ENCODE results near the gene ALDH1A2. TPM values are rescaled to one million over a fixed set of nuclear protein-coding genes. Genes with fewer than 3 reads are reported as not detected.

ALDH1A2 gene
- total RNA-seq, 2 donors from 2014 or later: 4.3 to 37.5 TPM

- Histone ChIP-seq H3K4me3 (no peak overlapping the region), H3K27ac (no peak overlapping the region), H3K9me3 (no peaks in the 10 kb centered on the region), H3K4me1 (ENCODE audit: control insufficient read depth in 1 of 2, low read depth in 2 of 2) (no peaks in the 10 kb centered on the region), H3K27me3 (replicated peaks; ENCODE audit: insufficient read depth) (no peaks in the 10 kb centered on the region), H3K36me3 (no peaks in the 10 kb centered on the region)
- DNase-seq (ENCODE audit: low spot score) (no peak), ATAC-seq (ENCODE audit: insufficient number of reproducible peaks, low FRiP score, low read depth) (no peak)
- no peak for TF ChIP-seq CTCF (IDR thresholded peaks at IDR 0.05)
Observed at GRCh38 chr15:58095415-58095814, 29.9 kb upstream of the ALDH1A2 start.

GRCh38 chr15:58087871-58088270 is 22.4 kb upstream of the ALDH1A2 start:
- no peak overlapping the region for H3K4me3 ChIP-seq
- TF ChIP-seq CTCF (IDR thresholded peaks at IDR 0.05): no peak
- DNase-seq (ENCODE audit: low spot score): no peak

GRCh38 chr15:58086491-58086890 is 21.0 kb upstream of the ALDH1A2 start:
- TF ChIP-seq CTCF (IDR thresholded peaks at IDR 0.05): no peak
- H3K27ac ChIP-seq: no peak overlapping the region
- H3K4me1 ChIP-seq (ENCODE audit: control insufficient read depth in 1 of 2, low read depth in 2 of 2): no peaks in the 10 kb centered on the region
- no peaks in the 10 kb centered on the region for H3K9me3 ChIP-seq
- no peaks in the 10 kb centered on the region for H3K27me3 ChIP-seq (replicated peaks; ENCODE audit: insufficient read depth)
- DNase-seq (ENCODE audit: low spot score) (no peak), ATAC-seq (ENCODE audit: insufficient number of reproducible peaks, low FRiP score, low read depth) (no peak)
- no peaks in the 10 kb centered on the region for H3K36me3 ChIP-seq
- no peak overlapping the region for H3K4me3 ChIP-seq

More at GRCh38 chr15:58087871-58088270, 22.4 kb upstream of the ALDH1A2 start:
- Histone ChIP-seq H3K36me3 (no peaks in the 10 kb centered on the region), H3K9me3 (no peaks in the 10 kb centered on the region), H3K27me3 (replicated peaks; ENCODE audit: insufficient read depth) (no peaks in the 10 kb centered on the region), H3K27ac (no peak overlapping the region), H3K4me1 (ENCODE audit: control insufficient read depth in 1 of 2, low read depth in 2 of 2) (no peaks in the 10 kb centered on the region)
- ATAC-seq (ENCODE audit: insufficient number of reproducible peaks, low FRiP score, low read depth): no peak

GRCh38 chr15:58083526-58083925 is 18.0 kb upstream of the ALDH1A2 start:
- no peaks in the 10 kb centered on the region for H3K36me3 ChIP-seq
- no peak overlapping the region for H3K27ac ChIP-seq
- ATAC-seq (ENCODE audit: insufficient number of reproducible peaks, low FRiP score, low read depth) (no peak), DNase-seq (ENCODE audit: low spot score) (no peak)
- no peaks in the 10 kb centered on the region for H3K4me1 ChIP-seq (ENCODE audit: control insufficient read depth in 1 of 2, low read depth in 2 of 2)
- no peak for TF ChIP-seq CTCF (IDR thresholded peaks at IDR 0.05)
- no peaks in the 10 kb centered on the region for H3K27me3 ChIP-seq (replicated peaks; ENCODE audit: insufficient read depth)
- no peak overlapping the region for H3K4me3 ChIP-seq
- H3K9me3 ChIP-seq: no peaks in the 10 kb centered on the region

GRCh38 chr15:58081891-58082290 is 16.4 kb upstream of the ALDH1A2 start:
- H3K4me3 ChIP-seq: no peak overlapping the region
- ATAC-seq (ENCODE audit: insufficient number of reproducible peaks, low FRiP score, low read depth) (no peak), DNase-seq (ENCODE audit: low spot score) (no peak)
- no peaks in the 10 kb centered on the region for H3K36me3 ChIP-seq
- H3K9me3 ChIP-seq: no peaks in the 10 kb centered on the region
- H3K27me3 ChIP-seq (replicated peaks; ENCODE audit: insufficient read depth): no peaks in the 10 kb centered on the region
- H3K4me1 ChIP-seq (ENCODE audit: control insufficient read depth in 1 of 2, low read depth in 2 of 2): no peaks in the 10 kb centered on the region
- H3K27ac ChIP-seq: no peak overlapping the region
- no peak for TF ChIP-seq CTCF (IDR thresholded peaks at IDR 0.05)

Data from thoracic aorta (tissue), 2 donors.